ENCODE measurements around the gene PDIA5. TPM values are rescaled to one million over a fixed set of nuclear protein-coding genes. Genes with fewer than 3 reads are reported as not detected.

Gene PDIA5
- total RNA-seq, 1 donor from 2014 or later, result 23.4 TPM

DNA sequence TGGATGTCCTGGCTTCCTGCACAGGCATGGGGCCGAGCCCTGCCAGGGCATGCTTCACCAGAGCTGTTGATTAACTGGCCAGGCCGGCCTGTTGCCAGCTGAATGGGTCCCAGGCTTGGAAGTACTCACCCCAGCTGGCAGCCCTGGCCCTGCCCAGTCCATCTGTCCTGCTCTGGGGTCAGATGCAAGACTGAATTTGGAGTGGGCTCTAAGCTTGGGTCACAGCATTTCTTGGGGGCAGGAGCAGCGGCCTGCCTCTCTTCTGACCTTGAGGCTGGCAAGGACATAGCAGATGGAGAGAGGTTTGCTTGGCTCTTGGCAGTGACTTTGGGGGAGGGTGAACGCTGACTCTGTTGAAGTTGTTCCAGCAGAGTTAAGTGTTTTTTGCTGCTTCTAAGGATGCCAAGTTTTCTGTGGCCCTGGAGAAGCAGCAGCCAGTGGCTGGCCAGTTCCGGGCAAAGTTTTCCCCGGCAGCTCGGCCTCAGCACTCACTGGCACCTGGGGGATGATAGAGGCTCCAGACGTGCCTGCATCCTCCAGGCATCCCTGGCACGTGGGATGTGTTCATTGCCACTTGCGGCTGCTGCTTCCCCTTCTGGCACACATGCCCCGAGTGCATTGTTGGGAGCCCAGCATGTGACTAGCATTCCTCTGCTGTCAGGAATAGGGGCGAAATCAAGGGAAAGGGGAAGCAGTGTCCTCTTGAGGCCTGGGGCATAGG is 22.9 kb downstream of the PDIA5 start:
- intact Hi-C loops (cut with micrococcal nuclease), result no loop called here

DNA sequence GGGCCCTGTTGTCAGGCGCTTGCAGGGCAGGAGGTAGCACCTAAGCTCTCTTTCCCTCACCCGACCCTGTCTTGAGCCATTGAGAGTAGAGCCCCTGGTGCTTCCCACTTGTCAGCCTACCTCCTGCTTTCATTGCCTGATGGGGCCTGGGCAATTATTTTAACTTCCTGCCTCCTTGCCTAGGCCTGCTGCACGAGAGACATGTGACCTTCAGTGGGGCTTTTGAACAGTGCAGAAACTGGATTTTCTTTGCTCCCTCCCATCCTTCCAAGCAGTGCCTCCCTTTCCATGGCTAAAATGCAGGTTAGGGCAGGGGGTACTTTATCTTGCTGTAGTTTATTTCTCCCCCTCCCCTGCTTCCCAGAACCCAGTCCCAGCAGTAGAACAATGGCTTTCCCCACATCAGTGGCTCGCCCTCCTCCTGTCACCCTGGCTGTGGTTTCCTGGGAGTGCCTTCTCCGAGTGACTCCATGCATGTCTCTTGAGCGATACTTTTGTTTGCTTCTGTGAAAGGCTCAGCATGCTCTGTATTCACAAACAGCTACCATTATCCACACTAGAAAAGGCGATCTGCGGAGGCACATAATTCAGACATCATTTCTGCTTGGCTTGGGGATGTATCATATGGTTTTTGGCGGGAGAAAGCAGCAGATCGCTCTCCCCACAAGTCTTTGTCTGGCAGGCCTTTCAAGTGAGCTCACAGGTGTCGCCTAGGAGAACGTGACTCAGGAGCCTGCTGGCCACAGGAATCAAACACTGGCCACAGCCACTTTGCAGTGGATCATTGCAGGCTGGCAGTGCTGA is 24.1 kb downstream of the PDIA5 start:
- intact Hi-C loops (cut with micrococcal nuclease), result no loop called here

DNA sequence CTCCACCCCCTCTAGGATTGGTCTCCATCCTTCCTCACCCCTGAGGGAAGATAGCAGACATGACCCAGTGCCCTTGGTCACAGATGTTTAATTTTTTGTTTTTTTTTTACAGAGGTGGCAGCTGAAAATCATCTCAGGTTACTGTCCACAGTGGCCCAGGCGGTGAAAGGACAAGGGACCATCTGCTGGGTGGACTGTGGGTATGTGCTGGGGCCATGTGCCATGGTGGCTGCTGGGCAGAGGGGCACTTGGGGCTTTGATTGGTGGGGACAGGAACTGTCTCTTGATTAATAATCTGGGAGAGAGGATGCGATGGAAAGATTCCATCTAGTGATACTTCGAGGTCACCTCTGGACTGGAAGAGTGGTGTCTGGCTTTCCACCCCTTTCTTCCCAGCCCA is 25.4 kb downstream of the PDIA5 start:
- intact Hi-C loops (cut with micrococcal nuclease), result no loop called here

DNA sequence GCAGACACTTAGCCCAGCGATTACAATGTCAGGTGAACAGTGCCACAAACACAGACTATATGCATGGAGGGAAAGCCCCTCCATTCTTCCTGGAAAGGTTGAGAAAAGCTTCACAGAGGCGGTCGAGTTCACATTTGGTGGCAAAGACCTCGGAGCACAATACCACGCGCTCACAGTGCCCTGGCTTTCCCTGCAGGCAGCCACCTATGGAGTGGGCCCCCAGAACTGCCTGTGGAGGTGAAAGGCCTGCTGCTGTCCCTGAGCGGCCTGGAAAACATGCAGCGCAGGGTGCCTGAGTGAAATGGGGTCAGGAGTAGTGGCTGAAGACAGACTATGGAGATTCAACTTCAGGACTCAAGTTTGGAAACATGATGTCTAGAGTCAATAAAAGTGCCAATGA is 26.9 kb downstream of the PDIA5 start:
- intact Hi-C loops (cut with micrococcal nuclease), result no loop called here

DNA sequence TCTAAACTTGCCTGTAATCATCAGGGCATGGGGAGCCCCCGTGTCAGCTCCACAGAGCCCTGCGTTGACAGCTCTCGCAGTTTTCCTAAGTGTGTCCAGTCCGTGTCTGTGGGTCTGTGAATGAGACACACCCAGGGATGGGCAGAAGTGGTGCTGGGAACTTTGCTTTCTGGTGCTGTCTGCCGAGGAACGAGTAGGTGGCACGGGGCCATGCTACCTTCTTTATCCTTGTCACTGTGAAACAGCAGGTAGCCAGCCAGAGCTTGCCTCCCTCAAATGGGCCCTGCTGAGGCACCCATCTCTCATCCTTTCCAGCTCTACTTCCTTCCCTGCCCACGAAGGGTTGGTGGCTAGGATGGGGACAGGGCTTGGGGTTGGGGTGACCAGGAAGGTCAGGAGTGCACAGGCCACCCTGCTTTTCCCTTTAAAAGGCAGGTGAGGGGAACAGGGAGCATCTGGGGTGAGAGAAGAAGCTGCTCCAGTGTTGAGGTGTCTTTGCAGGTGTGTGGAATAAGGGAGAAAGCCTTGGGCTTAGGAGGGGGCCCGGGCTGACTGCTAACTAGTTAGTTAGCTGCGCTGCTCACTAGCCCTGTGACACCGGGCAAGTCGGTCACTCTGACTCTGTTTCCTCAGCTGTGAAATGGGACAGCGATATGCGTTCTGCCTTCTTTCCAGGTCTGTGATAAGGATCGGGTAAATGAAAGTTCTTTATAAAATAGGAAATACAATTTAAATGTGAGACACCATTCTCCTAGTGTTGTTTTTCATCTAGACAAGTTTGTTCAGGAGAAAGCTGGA is 27.9 kb downstream of the PDIA5 start:
- intact Hi-C loops (cut with micrococcal nuclease), result no loop called here

DNA sequence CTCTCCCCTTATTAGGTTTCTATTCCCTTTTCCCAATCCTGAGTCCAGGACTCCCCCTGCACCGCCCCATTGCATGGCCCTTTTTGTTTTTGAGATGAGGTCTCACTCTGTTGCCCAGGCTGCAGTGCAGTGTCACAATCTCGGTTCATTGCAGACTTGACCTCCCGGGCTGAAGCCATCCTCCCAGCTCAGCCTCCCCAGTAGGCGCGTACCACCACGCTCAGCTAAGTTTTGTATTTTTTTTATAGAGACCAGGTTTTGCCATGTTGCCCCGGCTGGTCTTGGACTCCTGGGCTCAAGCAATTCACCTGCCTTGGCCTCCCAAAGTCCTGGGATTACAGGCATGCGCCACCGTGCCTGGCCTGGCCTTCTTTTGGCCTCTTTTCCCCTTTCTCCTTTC is 29.3 kb downstream of the PDIA5 start:
- intact Hi-C loops (cut with micrococcal nuclease), result no loop called here

DNA sequence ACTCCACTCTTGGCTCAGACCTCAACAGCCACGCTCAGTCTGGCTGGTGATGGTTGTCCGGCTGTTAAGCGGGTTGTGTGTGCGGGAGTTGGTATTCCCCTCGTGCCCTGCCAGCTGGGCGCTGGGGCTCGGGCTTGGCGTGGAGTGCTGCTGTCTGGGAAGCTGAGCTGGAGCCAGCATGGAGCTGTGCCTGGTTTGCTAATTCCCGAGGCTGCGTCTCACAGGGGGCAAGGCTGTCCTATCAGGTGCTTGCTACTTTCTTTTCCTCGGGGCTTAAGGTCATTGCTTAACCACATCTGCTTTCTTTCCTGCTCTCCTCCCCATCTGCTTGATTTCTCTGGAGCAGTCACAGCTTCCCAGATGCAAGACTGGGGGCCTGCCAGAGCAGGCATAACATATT is 29.9 kb downstream of the PDIA5 start:
- intact Hi-C loops (cut with micrococcal nuclease), result no loop called here

DNA sequence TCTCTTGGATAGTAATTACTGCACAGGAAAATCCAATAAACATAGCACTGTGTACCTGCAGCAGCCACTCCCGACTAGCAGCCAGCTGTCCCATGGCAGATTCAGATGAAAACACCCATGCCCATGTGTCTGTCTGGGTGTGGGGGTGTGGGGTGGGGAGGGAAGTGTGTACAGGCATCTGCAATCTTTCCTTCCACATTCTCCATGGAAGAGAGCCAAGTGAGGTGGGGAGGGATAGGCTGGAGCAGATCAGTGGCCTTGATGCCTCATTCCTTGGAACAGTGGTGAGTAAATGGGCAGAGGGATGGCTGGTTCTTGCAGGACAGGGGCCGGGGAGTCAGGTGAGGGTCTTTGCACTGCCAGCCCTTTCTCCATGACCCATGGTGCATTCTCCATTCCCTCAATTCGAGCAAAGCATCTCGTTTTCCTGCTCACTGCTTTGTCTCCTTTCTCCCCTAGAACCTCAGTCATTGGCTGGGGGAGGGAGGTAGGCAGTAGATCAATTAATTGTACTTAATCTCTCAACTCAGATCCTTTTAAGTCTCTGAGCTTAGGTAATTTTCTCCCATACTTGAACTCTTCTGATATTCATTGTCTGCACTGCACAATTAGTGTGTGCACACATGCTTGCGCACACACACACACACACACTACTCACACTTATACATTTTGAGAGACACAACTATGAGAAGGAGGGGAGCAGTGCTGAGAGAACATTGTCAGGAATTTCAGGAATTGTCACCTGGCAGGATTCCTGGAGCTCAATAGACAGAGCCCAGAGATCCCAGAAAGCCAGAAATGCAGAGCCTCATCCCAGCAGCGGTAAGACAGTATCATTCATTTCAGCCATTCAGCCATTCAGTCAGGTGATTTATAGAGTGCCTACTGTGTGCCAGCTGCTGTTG is 31.9 kb downstream of the PDIA5 start:
- intact Hi-C loops (cut with micrococcal nuclease), result no loop called here

DNA sequence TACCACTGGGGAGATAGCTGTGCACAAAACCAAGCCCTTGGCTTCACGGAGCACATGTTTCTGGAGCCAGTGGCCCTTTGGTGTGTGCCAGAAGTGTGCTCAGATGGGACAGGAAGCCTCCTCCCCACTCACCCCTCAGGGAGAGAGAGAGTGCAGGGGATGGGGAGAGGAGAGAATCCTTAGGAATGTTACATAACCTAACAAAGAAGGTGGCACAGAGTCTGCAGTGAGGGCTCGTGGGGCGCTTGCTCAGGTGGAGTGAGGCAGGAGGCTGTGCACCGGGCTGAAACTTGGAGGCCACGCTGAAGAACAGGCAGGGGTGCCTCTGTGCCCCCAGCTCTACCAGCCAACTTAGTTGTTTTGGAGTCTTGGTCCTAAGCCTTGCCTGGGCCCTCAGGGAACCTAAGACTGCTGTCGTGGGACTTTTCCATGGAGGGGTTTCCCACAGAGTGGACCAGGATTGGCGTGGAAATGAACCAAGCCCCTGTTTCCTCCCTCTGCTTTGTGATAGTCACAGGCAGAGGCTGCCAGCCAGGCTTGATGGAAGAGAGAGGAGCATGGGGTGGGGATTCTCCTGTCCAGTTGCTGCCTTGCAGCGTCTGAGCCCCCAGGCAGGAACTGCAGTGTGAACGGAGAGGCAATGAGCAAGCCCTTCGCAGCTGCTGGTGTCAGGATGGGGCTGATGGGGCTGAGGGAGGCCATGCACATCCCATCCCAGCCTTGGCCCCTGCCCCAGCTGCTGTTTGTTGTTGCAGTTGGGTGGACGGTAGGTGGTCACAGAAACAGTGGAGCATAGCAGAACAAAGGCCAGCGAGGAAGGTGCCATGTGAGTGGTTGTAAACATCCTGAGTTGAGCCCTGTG is 32.7 kb downstream of the PDIA5 start:
- intact Hi-C loops (cut with micrococcal nuclease), result no loop called here

DNA sequence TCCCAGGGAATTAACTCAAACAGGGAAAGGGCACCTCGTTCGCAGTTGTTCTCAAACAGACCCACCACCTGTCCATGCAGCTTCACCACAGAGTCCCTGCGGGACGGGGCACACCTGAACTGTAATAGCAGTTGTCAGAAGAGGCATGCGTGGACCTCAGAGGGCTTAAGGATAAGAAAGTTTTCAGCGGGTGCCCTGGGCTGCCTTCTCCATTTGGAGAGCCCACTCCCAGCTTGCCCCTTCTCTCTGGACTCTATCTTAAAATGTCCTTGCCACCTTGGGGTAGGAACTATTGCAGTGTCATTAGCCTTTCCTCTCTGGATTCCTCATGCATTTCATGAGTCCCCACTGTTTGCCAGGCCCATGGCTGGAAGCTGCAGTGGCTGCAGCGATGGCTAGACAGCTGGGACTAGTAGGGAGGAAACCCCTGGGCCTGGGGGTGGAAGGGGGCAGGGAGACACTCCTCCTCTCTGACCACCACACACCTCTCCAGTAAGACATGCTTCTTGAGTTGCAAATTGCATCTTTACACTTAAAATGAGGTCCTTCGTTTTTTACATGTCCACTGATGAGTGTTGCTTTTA is 33.5 kb downstream of the PDIA5 start:
- intact Hi-C loops (cut with micrococcal nuclease), result no loop called here

DNA sequence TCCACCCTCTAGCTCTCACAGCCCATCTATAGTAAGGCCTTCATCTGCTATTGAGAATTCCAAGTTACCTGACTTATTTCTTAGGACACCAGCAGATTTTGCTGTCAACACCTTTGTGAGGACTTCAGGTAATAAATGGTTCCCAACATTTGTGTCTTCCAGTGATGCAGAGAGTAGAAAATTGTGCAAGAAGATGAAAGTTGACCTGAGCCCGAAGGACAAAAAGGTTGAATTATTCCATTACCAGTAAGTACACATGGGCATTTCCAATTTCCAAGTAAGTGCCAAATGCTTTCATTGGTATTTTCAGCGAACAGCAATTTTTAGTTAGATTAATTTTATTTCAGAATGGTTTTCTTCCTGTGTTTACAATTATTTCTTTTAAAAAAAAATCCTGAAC is 35.4 kb downstream of the PDIA5 start:
- intact Hi-C loops (cut with micrococcal nuclease), result no loop called here

DNA sequence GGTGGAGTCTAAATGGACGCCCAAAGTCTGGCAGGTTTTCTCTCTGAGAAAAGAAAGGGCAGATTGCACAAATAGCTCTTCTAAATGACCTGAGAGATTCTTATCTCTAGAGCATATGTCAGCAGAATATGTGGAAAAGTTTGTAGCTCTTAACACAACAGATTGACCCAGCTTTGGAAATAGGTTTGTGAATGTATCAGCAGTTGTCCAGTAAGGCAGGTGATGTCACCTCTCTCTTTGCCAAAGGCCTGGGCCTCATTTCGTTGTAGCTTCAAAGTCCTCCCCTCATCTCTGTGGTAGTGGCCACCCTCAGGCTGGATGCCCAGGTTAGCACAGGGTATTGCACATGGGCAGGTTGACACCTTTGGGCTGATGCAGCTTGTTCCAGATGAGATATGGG is 36.0 kb downstream of the PDIA5 start:
- intact Hi-C loops (cut with micrococcal nuclease), result no loop called here

DNA sequence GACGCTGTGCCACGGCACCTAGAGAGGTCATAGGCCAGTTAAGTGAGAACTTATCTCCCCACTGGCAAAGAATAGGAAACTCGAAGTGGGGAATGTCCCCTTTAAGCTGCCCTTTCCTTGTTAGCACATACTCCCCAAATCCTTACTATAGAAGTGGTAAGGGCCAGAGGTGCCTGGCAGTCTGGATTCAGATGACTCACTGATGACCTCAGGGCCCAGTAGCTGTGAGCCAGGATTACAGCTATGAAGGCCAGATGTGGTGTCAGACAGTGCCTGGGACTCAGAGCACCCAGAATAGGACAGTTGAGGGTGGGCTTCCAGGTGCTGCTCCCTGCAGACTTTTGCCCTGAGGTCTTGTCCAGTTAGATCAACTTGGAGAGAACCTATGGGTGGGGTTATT is 37.7 kb downstream of the PDIA5 start:
- intact Hi-C loops (cut with micrococcal nuclease), result no loop called here

DNA sequence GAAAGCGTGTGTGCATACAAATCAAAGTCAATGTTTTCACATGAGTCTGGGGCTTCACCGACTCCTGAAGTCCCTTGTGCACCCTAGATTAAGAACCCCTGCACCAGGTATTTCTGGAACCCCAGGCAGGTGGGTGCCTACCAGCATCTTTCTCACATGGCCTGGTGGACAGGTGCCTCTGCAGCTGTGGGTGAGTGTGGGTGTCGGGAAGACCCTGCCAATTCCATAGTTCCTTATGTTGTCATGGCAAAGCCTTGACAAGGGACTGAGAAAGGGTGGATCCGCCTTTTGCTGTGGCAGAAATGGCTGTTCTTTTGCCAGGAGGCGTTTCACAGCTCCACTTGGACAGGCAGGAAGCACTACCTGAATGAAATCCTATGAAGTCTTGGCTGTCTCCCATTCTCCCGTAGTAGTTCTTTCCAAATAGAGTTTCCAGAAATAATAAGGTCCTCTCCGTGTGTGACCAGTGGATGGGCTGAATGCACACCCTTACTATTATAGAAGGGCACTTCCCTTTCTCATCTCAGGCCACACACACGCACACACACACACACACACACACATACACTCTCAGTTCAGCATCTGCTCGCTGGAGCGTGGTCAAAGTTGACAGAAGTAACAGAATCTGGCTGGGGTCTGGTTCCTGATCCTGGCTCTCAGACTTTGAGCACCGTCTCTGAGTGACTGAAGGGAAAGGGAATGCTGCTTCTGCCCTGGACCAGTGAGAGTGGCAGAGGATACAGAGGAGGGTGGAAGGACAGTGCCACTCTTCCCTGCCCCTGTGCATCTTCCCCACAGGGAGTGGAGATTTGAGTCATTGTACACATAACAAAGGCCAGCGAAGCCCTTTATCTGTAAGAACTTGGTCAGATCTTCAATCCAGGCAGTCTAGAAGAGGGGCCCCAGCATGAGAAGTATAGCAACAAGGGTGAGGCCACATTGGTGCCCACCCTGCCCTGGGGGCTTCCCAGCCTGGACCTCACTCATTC is 38.7 kb downstream of the PDIA5 start:
- intact Hi-C loops (cut with micrococcal nuclease), result no loop called here

DNA sequence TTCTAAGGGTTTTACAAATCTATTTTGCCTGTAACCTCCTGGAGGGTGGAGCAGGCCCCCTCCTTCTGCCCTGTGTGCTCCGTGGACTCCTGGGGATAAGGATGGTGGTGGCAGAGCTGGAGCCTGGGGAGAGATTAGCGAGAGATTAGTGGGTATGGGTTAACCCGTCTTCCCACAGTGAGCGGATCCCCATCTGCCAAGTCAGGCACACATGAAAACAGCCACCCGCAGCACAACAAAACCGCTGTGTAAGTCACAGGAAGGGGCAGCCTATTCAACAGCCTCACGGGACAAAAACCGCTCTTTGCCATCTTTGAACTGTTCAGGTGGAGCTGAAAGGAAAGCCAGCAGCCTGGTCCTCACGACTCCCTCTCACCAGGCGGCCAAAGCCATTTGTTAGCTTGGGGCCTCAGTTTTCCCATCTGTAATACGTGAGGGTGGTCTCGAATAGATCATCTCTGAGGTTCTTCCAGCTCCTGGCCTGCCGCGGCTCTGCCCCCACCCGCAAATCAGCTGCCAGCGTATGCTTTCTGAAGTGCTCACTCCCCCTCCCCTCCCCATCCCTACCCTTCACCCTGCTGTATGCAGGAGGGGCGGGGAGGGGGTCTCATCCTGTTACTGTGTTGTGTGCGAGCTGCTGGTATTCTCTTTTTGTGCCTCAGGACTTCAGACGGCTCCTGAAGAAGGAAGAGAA is 43.6 kb downstream of the PDIA5 start:
- intact Hi-C loops (cut with micrococcal nuclease), result no loop called here

DNA sequence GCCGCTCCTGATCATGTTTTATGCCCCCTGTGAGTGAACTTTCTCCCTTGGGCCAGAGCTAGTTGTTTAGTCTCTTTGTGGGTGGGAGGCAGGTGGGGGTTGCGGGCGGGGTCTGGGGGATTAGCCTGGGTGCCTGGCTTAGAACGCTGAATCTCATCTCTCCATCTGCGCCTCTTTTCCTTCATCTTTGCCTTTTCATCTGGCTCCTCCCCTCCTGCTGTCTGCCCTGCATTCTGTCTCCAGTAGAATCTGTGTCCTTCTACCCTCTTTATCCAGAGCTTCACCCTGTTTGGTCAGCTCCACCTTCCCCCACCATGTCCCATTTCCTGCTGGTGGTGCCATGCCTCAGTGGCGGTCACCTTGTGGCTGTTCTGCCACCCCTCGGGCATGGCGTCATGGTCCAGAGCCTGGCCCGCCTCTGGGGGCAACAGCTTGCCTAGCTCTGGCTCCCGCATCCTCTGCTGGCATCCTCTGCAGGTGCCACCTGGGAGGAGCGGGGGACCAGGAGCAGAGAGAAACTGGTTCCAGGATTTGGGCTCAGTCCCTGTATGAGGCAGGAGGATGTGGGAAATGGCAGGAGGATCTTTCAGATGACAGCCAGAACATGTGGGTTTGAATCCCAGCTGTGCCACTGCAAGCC is 44.3 kb downstream of the PDIA5 start:
- intact Hi-C loops (cut with micrococcal nuclease), result no loop called here

DNA sequence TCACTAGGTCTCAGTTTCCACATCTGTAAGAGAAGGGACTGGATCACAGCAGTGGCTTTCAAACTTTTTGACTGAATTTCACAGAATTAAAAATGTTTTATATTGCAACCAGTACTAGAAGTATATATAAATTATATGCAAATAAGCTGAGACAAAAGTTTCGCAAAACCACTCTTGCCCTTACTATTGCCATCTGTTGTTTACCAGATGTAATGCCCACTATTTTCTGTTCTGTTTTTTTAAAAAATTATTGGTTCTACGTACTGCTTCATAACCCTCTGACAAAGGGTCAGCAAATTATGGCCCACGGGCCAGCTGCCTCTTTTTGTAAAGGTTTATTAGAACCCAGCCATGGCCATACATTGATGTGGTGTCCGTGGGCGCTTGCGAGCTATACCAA is 44.8 kb downstream of the PDIA5 start:
- intact Hi-C loops (cut with micrococcal nuclease), result no loop called here

Measured in T-helper 1 cell treated with Interleukin-12 subunit alpha and Interleukin-12 subunit beta and Interleukin-4 antibody, amounts not matched to agents 30 ng/mL and 1 ng/mL, for 36 hours (primary cell).